ENCODE results near the gene RWDD4. TPM values are rescaled to one million over a fixed set of nuclear protein-coding genes. Genes with fewer than 3 reads are reported as not detected.

Gene RWDD4
- total and polyA plus RNA-seq, 10 donors, result 8.3 to 16.9 (median 13.2) TPM

GRCh38 chr4:183612329-183613250 is 46.4 kb downstream of the RWDD4 start:
- no peak for DNase-seq
- Histone ChIP-seq H3K9me3 (no peaks in the 10 kb centered on the region), H3K27ac (no peak overlapping the region), H3K36me3 (no peaks in the 10 kb centered on the region), H3K4me1 (no peaks in the 10 kb centered on the region), H3K4me3 (no peak overlapping the region), H3K27me3 (replicated peaks in 1 of 7) (peaks cover 0 to 11% (median 0%) of the 10 kb centered on the region in 7 donors)
- no peak for TF ChIP-seq POLR2AphosphoS5 (IDR thresholded peaks at IDR 0.05)
- TF ChIP-seq CTCF (IDR thresholded peaks at IDR 0.05 in 8 of 11, conservative IDR thresholded peaks at IDR 0.05 in 3 of 11), result no peak
- TF ChIP-seq POLR2A (IDR thresholded peaks at IDR 0.05), result no peak
- intact Hi-C loops (cut with DNase I; ENCODE audit: low total_unique reads), result no loop called here
- 84 to 91% (median 88%) methylated on average over 20 of the region's 20 CpGs for WGBS, 5 donors

- Histone ChIP-seq H3K27ac (no peak overlapping the region), H3K36me3 (no peaks in the 10 kb centered on the region), H3K4me3 (no peak overlapping the region), H3K4me1 (no peaks in the 10 kb centered on the region), H3K27me3 (replicated peaks in 1 of 7) (peaks cover 0 to 17% (median 0%) of the 10 kb centered on the region in 7 donors), H3K9me3 (no peaks in the 10 kb centered on the region)
- 90 to 94% (median 94%) methylated on average over 15 of the region's 15 CpGs for WGBS, 5 donors
- no peak for DNase-seq
- intact Hi-C loops (cut with DNase I; ENCODE audit: low total_unique reads), result no loop called here
- no peak for TF ChIP-seq CTCF (IDR thresholded peaks at IDR 0.05 in 8 of 11, conservative IDR thresholded peaks at IDR 0.05 in 3 of 11)
- no peak for TF ChIP-seq POLR2A (IDR thresholded peaks at IDR 0.05)
- TF ChIP-seq POLR2AphosphoS5 (IDR thresholded peaks at IDR 0.05), result no peak
Observed at GRCh38 chr4:183611210-183611830, 47.7 kb downstream of the RWDD4 start.

- intact Hi-C loops (cut with DNase I; ENCODE audit: low total_unique reads), result no loop called here
- Histone ChIP-seq H3K4me1 (no peaks in the 10 kb centered on the region), H3K36me3 (no peaks in the 10 kb centered on the region), H3K4me3 (no peak overlapping the region), H3K27me3 (replicated peaks in 1 of 7) (peaks cover 0 to 14% (median 0%) of the 10 kb centered on the region in 7 donors), H3K27ac (no peak overlapping the region), H3K9me3 (no peaks in the 10 kb centered on the region)
- WGBS, 5 donors, result 82 to 90% (median 86%) methylated on average over 7 of the region's 7 CpGs
- DNase-seq, result no peak
- no peak for TF ChIP-seq POLR2A (IDR thresholded peaks at IDR 0.05)
- TF ChIP-seq CTCF (IDR thresholded peaks at IDR 0.05 in 8 of 11, conservative IDR thresholded peaks at IDR 0.05 in 3 of 11), result no peak
Observed at GRCh38 chr4:183610613-183611012, 48.4 kb downstream of the RWDD4 start.

- no peaks in the 10 kb centered on the region for H3K9me3 ChIP-seq
- no peak for DNase-seq
- TF ChIP-seq CTCF (IDR thresholded peaks at IDR 0.05 in 8 of 11, conservative IDR thresholded peaks at IDR 0.05 in 3 of 11) (no peak), POLR2AphosphoS5 (IDR thresholded peaks at IDR 0.05) (no peak), POLR2A (IDR thresholded peaks at IDR 0.05) (no peak)
- H3K27me3 ChIP-seq (replicated peaks in 1 of 7), result peaks cover 0 to 14% (median 0%) of the 10 kb centered on the region in 7 donors
- no peaks in the 10 kb centered on the region for H3K36me3 ChIP-seq
- H3K27ac ChIP-seq, result no peak overlapping the region
- H3K4me1 ChIP-seq, result no peaks in the 10 kb centered on the region
- WGBS, 5 donors, result 87 to 98% (median 91%) methylated on average over 2 of the region's 2 CpGs
- no peak overlapping the region for H3K4me3 ChIP-seq
- intact Hi-C loops (cut with DNase I; ENCODE audit: low total_unique reads), result no loop called here
Observed at GRCh38 chr4:183610033-183610432, 49.0 kb downstream of the RWDD4 start.
